ELF-1 (cell line): ENCODE data around the gene TGFBR3L.
"Not testable (repeated sequence)": the region's sequence is repeated elsewhere in the genome, so short reads cannot be mapped to it uniquely, and the experiment has no call there.

Experiments
- DNase-seq: peaks from one replicate; pipeline ENCODE4 v3.0.0-alpha.2; 2016; ENCODE audit warnings: low read depth, low spot score

Gene TGFBR3L

GRCh38 chr19:7928334-7928706 is 13.7 kb downstream of the TGFBR3L start:
- DNase-seq, result no peak

GRCh38 chr19:7928741-7929701 is 14.4 kb downstream of the TGFBR3L start:
- DNase-seq, result peak; percentile 76

GRCh38 chr19:7930030-7930429 is 15.4 kb downstream of the TGFBR3L start:
- not testable (repeated sequence) for DNase-seq

GRCh38 chr19:7930765-7931164 is 16.1 kb downstream of the TGFBR3L start:
- no peak for DNase-seq

- no peak for DNase-seq
These were observed 16.8 kb downstream of the TGFBR3L start for GRCh38 chr19:7931221-7932061.

- DNase-seq, result no peak
These were observed 17.8 kb downstream of the TGFBR3L start for GRCh38 chr19:7932276-7932929.

- no peak for DNase-seq
These were observed 18.3 kb downstream of the TGFBR3L start for GRCh38 chr19:7932930-7933300.

GRCh38 chr19:7933411-7933810 is 18.8 kb downstream of the TGFBR3L start:
- DNase-seq, result peak; percentile 24

GRCh38 chr19:7933828-7934725 is 19.4 kb downstream of the TGFBR3L start:
- DNase-seq, result no peak

- no peak for DNase-seq
These were observed 20.1 kb downstream of the TGFBR3L start for GRCh38 chr19:7934766-7935165.

GRCh38 chr19:7940841-7941240 is 26.2 kb downstream of the TGFBR3L start:
- DNase-seq, result no peak

GRCh38 chr19:7941895-7942596 is 27.4 kb downstream of the TGFBR3L start:
- DNase-seq, result no peak

GRCh38 chr19:7942981-7943443 is 28.4 kb downstream of the TGFBR3L start:
- DNase-seq, result no peak

GRCh38 chr19:7943444-7944176 is 29.0 kb downstream of the TGFBR3L start, which contains the start of gene TIMM44:
TIMM44 (minus strand) TSS chr19:7943666; CDS start chr19:7943651, 15 bp downstream.
- peak; percentile 100 for DNase-seq

GRCh38 chr19:7944177-7944761 is 29.6 kb downstream of the TGFBR3L start:
- DNase-seq, result peak; percentile 95

- DNase-seq, result no peak
These were observed 33.3 kb downstream of the TGFBR3L start for GRCh38 chr19:7947939-7948338.

GRCh38 chr19:7953060-7953459 is 38.4 kb downstream of the TGFBR3L start:
- no peak for DNase-seq

- DNase-seq, result peak; percentile 36
These were observed 38.9 kb downstream of the TGFBR3L start for GRCh38 chr19:7953576-7953975.

GRCh38 chr19:7955696-7956095 is 41.1 kb downstream of the TGFBR3L start:
- DNase-seq, result no peak
